K562 (cell line): Measurements from ENCODE around the gene HAGHL. TPM values are rescaled to one million over a fixed set of nuclear protein-coding genes. Genes with fewer than 3 reads are reported as not detected.

Experiments
- ATAC-seq: fragments of 200-7000 bp; cut with Tn5 transposase; 3 replicates; pipeline ENCODE4 v1.9.1; 2020; ENCODE audit warnings: moderate library complexity
- BruUV-seq: library from RNA; stranded (reverse); fragments of 400-500 nt; replicated peaks from 2 replicates; lab custom pipeline; 2021; lab: Mats Ljungman, UMichigan
- CTCF ChIA-PET: fragments of 300-600 bp; formaldehyde crosslinking; extraction: SDS; loops from one replicate; lab custom pipeline; 2021; ENCODE audit warnings: low intra/inter-chr PET ratio; lab: Yijun Ruan, JAX
- POLR2A ChIA-PET: fragments of 300-600, 350-650 bp; sonication (Branson Sonifier 250); formaldehyde crosslinking; extraction: SDS; loops from one replicate; lab custom pipeline; 2021; ENCODE audit warnings: antibody characterized with exemption, inconsistent platforms; lab: Yijun Ruan, JAX
- DNase-seq, 4 experiments: peaks; one replicate each; pipeline versions ENCODE4 v3.0.0 to v3.0.0-alpha.2; 2011 to 2018; ENCODE audit warnings: low spot score in 3 of 4, mixed read lengths in 3 of 4; ENCODE audit errors: extremely low read depth in 1 of 4
- FAIRE-seq: peaks from 2 replicates; lab custom pipeline; 2011; peaks lifted over from hg19 to GRCh38; lab: Jason Lieb, UNC
- H2AFZ ChIP-seq: 2 replicates; pipeline ENCODE4 v1.6.0; 2011; ENCODE audit warnings: low read depth, low read length, control low read depth, inconsistent platforms
- H3K27ac ChIP-seq: fragments of 200-600 bp; 3 replicates; pipeline ENCODE4 v1.8.0; 2011; ENCODE audit warnings: low read depth, mild to moderate bottlenecking, control low read depth, inconsistent platforms, low read length, moderate library complexity, mixed read lengths; ENCODE audit errors: extremely low read depth
- H3K27me3 ChIP-seq, 2 experiments: fragments of 300-600 bp in 1 of 2; 2 replicates in 1 of 2; 3 replicates in 1 of 2; pipeline versions ENCODE4 v1.6.0 to v1.8.0; 2011; ENCODE audit warnings: inconsistent platforms in 2 of 2, low read length in 2 of 2, mild to moderate bottlenecking in 1 of 2, mixed read lengths in 1 of 2, moderate library complexity in 1 of 2; ENCODE audit not compliant: control insufficient read depth in 2 of 2, insufficient read depth in 2 of 2
- H3K36me3 ChIP-seq: fragments of 300-600 bp; 3 replicates; pipeline ENCODE4 v1.8.0; 2011; ENCODE audit warnings: mild to moderate bottlenecking, low read length, inconsistent platforms; ENCODE audit not compliant: control insufficient read depth, insufficient read depth
- H3K4me1 ChIP-seq, 2 experiments: fragments of 200-600 bp in 1 of 2; replicated peaks in 1 of 2; 2 replicates in 1 of 2; 3 replicates in 1 of 2; pipeline versions ENCODE4 v1.5.1 to v1.8.0; 2011; ENCODE audit warnings: inconsistent platforms in 2 of 2, low read length in 2 of 2, mild to moderate bottlenecking in 1 of 2, mixed read lengths in 1 of 2, moderate library complexity in 1 of 2; ENCODE audit not compliant: control insufficient read depth in 2 of 2, insufficient read depth in 2 of 2
- H3K4me2 ChIP-seq: 2 replicates; pipeline ENCODE4 v1.6.1; 2011; ENCODE audit warnings: low read length, control low read depth, inconsistent platforms, mixed read lengths; ENCODE audit not compliant: insufficient read depth
- H3K4me3 ChIP-seq: fragments of 200-600 bp; sonication (generic), shearing (Covaris generic); 2 replicates; pipeline ENCODE4 v1.5.1; 2016; ENCODE audit warnings: control low read depth, inconsistent platforms
- H3K79me2 ChIP-seq: fragments of 200-600 bp; 3 replicates; pipeline ENCODE4 v1.8.0; 2011; ENCODE audit warnings: low read length, inconsistent platforms; ENCODE audit not compliant: control insufficient read depth, insufficient read depth
- H3K9ac ChIP-seq, 2 experiments: 2 replicates each; pipeline versions ENCODE4 v1.6.0 to v1.6.1; 2011; ENCODE audit warnings: low read depth in 2 of 2, low read length in 2 of 2, control low read depth in 1 of 2, inconsistent platforms in 1 of 2, mild to moderate bottlenecking in 1 of 2, mixed read lengths in 1 of 2; ENCODE audit not compliant: insufficient read depth in 1 of 2
- H3K9me1 ChIP-seq: one replicate; pipeline ENCODE4 v1.6.0; 2011; ENCODE audit warnings: inconsistent platforms, mild to moderate bottlenecking, low read length, moderate library complexity; ENCODE audit not compliant: control insufficient read depth, insufficient read depth
- H3K9me3 ChIP-seq: replicated peaks from 2 replicates; pipeline ENCODE4 v1.5.1; 2011; ENCODE audit warnings: low read depth, low read length, inconsistent platforms; ENCODE audit not compliant: control insufficient read depth, insufficient read depth
- H4K20me1 ChIP-seq: replicated peaks from 2 replicates; pipeline ENCODE4 v1.6.1; 2011; ENCODE audit warnings: low read length, inconsistent platforms, mixed read lengths; ENCODE audit not compliant: control insufficient read depth, insufficient read depth
- FOS ChIP-seq: IDR thresholded peaks from 3 replicates; pipeline ENCODE4 v1.6.1; 2011; ENCODE audit not compliant: insufficient read length; ENCODE audit errors: extremely low read depth
- NR3C1 ChIP-seq: sonication (generic); formaldehyde crosslinking; IDR thresholded peaks from 2 replicates; pipeline ENCODE4 v1.8.1; 2022; ENCODE audit warnings: missing genetic modification reagents
- PURB ChIP-seq: sonication (generic); formaldehyde crosslinking; IDR thresholded peaks from 2 replicates; pipeline ENCODE4 v1.9.0; 2021; ENCODE audit warnings: low read depth, mild to moderate bottlenecking, missing genetic modification reagents
- ZNF121 ChIP-seq: sonication (generic); formaldehyde crosslinking; conservative IDR thresholded peaks from 2 replicates; pipeline ENCODE4 v1.8.0; 2022; ENCODE audit warnings: missing genetic modification reagents
- ZNF133 ChIP-seq: fragments of 250-450 bp; sonication (Bioruptor Pico); IDR thresholded peaks from 2 replicates; pipeline ENCODE4 v1.4.0; 2020; ENCODE audit warnings: mild to moderate bottlenecking
- ZNF583 ChIP-seq: fragments of 250-450 bp; sonication (Bioruptor Pico); IDR thresholded peaks from 2 replicates; pipeline ENCODE4 v1.4.0; 2020
- ZNF695 ChIP-seq: fragments of 450-650 bp; formaldehyde crosslinking; IDR thresholded peaks from 2 replicates; pipeline ENCODE4 v1.4.0; 2020; ENCODE audit warnings: mild to moderate bottlenecking, moderate library complexity
- WGBS: fragments of 100-300 bp; shearing (Covaris generic); methylation state at CpG from one replicate; pipeline ENCODE4 v1.1.6; 2016; ENCODE audit warnings: low coverage, mixed read lengths; ENCODE audit not compliant: insufficient coverage; ENCODE audit errors: missing lambda C conversion rate; 5-methylcytosine and 5-hydroxymethylcytosine counted together
- in situ Hi-C: fragments of 300-500 bp; cut with MboI; formaldehyde crosslinking; loops from 4 replicates; pipeline ENCODE4 v1.15.0; 2018; ENCODE audit warnings: inconsistent platforms, mixed read lengths
- intact Hi-C: fragments of 100-400 bp; cut with micrococcal nuclease; formaldehyde crosslinking; loops from 2 replicates; pipeline ENCODE4 v1.14.2; 2022
- polyA plus RNA-seq, 8 experiments: library from polyadenylated mRNA; depleted of rRNA in 4 of 8; stranded (reverse) in 5 of 8; unstranded in 3 of 8; fragments of >200 nt; fragmentation: Nextera tagmentation in 2 of 8; fragmentation: Illumina TruSeq in 1 of 8; extraction: Ambion mirVana in 2 of 8; extraction: Trizol in 1 of 8; gene quantifications; 2 replicates each; pipeline versions ENCODE4 v1.2.1 to v1.2.3, GENCODE V29; 2011 to 2014; ENCODE audit warnings: inconsistent platforms in 1 of 8, missing spikeins in 1 of 8
- total RNA-seq, 7 experiments: library from RNA; depleted of rRNA in 6 of 7; stranded (reverse); fragments of >200 nt in 6 of 7; fragmentation: Illumina TruSeq in 2 of 7; extraction: Trizol in 2 of 7; gene quantifications; 2 replicates each; pipeline versions ENCODE4 v1.2.1 to v1.2.3, GENCODE V29; 2011 to 2021; ENCODE audit warnings: low replicate concordance in 1 of 7
- TF ChIP-seq, protein P1 (sequence below), 2 experiments: fragments of 450-650 bp in 1 of 2; IDR thresholded peaks; 2 replicates each; pipeline ENCODE4 v1.6.1; 2011 to 2017; ENCODE audit warnings: low read depth in 2 of 2, antibody characterized with exemption in 1 of 2, borderline replicate concordance in 1 of 2, low read length in 1 of 2, mild to moderate bottlenecking in 1 of 2, mixed read lengths in 1 of 2; ENCODE audit not compliant: control insufficient read depth in 1 of 2
- TF ChIP-seq, protein P2 (sequence below): sonication (generic); formaldehyde crosslinking; IDR thresholded peaks from 2 replicates; pipeline ENCODE4 v1.8.0; 2022; ENCODE audit warnings: mild to moderate bottlenecking, missing genetic modification reagents
- TF ChIP-seq, protein P3 (sequence below): sonication (generic); formaldehyde crosslinking; IDR thresholded peaks from 2 replicates; pipeline ENCODE4 v1.8.1; 2023; ENCODE audit warnings: missing genetic modification reagents, mild to moderate bottlenecking, borderline replicate concordance

HAGHL gene
- total and polyA plus RNA-seq, 9 of the 15 experiments (the other 6 are each of a cell fraction or from before 2014, with no cell fraction given): 0.31 to 83.4 (median 20.7) TPM

DNA sequence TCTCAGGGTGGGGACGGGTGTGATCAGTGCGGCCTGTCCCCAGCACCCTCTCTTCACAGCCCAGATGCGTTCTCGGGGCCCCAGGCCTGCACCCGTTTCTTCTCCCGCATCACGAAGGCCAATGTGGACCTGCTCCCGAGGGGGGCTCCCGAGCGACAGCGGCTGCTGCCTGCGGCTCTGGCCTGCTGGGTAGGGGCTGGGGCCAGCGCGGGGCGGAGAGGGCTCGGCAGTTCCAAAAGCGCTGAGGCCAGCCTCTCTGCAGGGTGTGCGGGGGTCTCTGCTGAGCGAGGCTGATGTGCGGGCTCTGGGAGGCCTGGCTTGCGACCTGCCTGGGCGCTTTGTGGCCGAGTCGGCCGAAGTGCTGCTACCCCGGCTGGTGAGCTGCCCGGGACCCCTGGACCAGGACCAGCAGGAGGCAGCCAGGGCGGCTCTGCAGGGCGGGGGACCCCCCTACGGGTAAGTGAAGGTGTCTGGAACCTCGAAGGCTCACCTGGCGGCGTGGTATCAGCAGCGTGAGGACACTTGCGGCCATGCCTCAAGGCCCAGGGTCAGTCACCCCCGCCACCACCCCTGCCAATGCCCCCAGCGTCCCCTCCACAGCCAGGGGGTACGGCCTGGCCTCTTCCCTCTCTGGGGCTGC lies 38.1 kb downstream of the HAGHL start:
- H2AFZ ChIP-seq: no peak overlapping the region
- FAIRE-seq (no peak), ATAC-seq (0 out of 3 replicates have a peak, but pooled peaks have one; percentile 9)
- WGBS: 28% methylated on average over 21 of the region's 38 CpGs
- intact Hi-C loops: no loop called here
- CTCF ChIA-PET: no interaction called here
- H3K4me2 ChIP-seq: no peak overlapping the region
- no peak overlapping the region for H3K9ac ChIP-seq
- POLR2A ChIA-PET: no interaction called here
- H3K27me3 ChIP-seq: peaks cover 0 to 6% of the 10 kb centered on the region in 2 experiments; a peak in 1 of 5 replicates
- no peak overlapping the region for H3K27ac ChIP-seq
- BruUV-seq: no TSS peak
- no peaks in the 10 kb centered on the region for H3K9me3 ChIP-seq
- TF ChIP-seq, protein P1, sequence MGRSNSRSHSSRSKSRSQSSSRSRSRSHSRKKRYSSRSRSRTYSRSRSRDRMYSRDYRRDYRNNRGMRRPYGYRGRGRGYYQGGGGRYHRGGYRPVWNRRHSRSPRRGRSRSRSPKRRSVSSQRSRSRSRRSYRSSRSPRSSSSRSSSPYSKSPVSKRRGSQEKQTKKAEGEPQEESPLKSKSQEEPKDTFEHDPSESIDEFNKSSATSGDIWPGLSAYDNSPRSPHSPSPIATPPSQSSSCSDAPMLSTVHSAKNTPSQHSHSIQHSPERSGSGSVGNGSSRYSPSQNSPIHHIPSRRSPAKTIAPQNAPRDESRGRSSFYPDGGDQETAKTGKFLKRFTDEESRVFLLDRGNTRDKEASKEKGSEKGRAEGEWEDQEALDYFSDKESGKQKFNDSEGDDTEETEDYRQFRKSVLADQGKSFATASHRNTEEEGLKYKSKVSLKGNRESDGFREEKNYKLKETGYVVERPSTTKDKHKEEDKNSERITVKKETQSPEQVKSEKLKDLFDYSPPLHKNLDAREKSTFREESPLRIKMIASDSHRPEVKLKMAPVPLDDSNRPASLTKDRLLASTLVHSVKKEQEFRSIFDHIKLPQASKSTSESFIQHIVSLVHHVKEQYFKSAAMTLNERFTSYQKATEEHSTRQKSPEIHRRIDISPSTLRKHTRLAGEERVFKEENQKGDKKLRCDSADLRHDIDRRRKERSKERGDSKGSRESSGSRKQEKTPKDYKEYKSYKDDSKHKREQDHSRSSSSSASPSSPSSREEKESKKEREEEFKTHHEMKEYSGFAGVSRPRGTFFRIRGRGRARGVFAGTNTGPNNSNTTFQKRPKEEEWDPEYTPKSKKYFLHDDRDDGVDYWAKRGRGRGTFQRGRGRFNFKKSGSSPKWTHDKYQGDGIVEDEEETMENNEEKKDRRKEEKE (IDR thresholded peaks at IDR 0.05; ENCODE audit: borderline replicate concordance in 1 of 2, control insufficient read depth in 1 of 2, low read depth in 2 of 2, low read length in 1 of 2): no peak
- TF ChIP-seq, protein P2, sequence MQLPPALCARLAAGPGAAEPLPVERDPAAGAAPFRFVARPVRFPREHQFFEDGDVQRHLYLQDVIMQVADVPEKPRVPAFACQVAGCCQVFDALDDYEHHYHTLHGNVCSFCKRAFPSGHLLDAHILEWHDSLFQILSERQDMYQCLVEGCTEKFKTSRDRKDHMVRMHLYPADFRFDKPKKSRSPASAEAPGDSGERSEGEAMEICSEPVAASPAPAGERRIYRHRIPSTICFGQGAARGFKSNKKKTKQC (CRISPR knock-in tag): no peak
- TF ChIP-seq FOS: no peak
- TF ChIP-seq PURB (CRISPR knock-in tag): no peak
- no peak for TF ChIP-seq ZNF695 (CRISPR knock-in tag)
- TF ChIP-seq, protein P3, sequence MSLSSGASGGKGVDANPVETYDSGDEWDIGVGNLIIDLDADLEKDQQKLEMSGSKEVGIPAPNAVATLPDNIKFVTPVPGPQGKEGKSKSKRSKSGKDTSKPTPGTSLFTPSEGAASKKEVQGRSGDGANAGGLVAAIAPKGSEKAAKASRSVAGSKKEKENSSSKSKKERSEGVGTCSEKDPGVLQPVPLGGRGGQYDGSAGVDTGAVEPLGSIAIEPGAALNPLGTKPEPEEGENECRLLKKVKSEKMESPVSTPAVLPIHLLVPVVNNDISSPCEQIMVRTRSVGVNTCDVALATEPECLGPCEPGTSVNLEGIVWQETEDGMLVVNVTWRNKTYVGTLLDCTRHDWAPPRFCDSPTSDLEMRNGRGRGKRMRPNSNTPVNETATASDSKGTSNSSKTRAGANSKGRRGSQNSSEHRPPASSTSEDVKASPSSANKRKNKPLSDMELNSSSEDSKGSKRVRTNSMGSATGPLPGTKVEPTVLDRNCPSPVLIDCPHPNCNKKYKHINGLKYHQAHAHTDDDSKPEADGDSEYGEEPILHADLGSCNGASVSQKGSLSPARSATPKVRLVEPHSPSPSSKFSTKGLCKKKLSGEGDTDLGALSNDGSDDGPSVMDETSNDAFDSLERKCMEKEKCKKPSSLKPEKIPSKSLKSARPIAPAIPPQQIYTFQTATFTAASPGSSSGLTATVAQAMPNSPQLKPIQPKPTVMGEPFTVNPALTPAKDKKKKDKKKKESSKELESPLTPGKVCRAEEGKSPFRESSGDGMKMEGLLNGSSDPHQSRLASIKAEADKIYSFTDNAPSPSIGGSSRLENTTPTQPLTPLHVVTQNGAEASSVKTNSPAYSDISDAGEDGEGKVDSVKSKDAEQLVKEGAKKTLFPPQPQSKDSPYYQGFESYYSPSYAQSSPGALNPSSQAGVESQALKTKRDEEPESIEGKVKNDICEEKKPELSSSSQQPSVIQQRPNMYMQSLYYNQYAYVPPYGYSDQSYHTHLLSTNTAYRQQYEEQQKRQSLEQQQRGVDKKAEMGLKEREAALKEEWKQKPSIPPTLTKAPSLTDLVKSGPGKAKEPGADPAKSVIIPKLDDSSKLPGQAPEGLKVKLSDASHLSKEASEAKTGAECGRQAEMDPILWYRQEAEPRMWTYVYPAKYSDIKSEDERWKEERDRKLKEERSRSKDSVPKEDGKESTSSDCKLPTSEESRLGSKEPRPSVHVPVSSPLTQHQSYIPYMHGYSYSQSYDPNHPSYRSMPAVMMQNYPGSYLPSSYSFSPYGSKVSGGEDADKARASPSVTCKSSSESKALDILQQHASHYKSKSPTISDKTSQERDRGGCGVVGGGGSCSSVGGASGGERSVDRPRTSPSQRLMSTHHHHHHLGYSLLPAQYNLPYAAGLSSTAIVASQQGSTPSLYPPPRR (CRISPR knock-in tag): no peak
- no peak for TF ChIP-seq ZNF583 (CRISPR knock-in tag)
- TF ChIP-seq ZNF133: no peak
- no peak for TF ChIP-seq NR3C1
- no peak for TF ChIP-seq ZNF121 (CRISPR knock-in tag)
- TF ChIP-seq, all 486 proteins: peak for 0
- in situ Hi-C loops: no loop called here
- Histone ChIP-seq H3K9me1 (no peaks in the 10 kb centered on the region), H3K4me3 (no peak overlapping the region), H3K4me1 (peaks cover 0 to 86% of the 10 kb centered on the region in 2 experiments; a peak in 2 of 5 replicates), H3K36me3 (no peaks in the 10 kb centered on the region), H4K20me1 (0 out of 2 replicates have a peak, but pooled peaks cover 3% of the 10 kb centered on the region), H3K79me2 (no peaks in the 10 kb centered on the region)
- no peak for DNase-seq
